Measurements from ENCODE around the gene LY6G5C.

DNA sequence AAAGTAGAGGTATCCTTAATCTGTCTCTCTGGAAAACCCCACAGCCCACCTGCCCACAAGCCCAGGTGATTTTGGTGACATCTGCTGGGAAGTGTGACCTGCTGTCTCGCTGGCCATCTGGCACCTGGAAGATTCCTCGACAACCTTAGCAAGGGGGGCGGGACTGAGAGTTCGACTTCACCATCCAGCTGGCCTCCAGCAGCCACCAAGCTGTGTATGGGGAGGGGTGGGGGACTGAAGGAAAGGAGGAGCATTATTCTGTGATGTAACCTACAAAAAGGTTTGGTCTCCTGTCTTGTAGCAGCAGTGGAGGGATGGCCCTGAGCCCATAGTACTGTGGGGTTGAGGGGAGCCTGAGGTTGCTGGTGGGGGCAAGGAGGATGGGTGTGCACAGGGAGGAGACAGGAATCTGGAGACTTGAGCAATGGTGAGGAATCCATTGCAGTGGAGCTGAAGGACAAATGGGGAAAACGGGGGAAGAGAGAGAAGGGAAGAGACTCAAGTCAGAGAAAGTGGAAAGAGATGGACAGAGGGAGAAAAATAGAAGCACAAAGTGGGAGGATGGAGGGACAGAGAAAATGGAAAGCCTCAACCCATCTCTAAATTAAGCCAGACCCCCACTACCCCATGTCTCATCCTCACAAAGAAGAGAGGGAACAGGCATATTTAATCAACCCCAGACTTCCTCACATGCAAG is 29.8 kb upstream of the LY6G5C start:
- TF ChIP-seq, protein P1, sequence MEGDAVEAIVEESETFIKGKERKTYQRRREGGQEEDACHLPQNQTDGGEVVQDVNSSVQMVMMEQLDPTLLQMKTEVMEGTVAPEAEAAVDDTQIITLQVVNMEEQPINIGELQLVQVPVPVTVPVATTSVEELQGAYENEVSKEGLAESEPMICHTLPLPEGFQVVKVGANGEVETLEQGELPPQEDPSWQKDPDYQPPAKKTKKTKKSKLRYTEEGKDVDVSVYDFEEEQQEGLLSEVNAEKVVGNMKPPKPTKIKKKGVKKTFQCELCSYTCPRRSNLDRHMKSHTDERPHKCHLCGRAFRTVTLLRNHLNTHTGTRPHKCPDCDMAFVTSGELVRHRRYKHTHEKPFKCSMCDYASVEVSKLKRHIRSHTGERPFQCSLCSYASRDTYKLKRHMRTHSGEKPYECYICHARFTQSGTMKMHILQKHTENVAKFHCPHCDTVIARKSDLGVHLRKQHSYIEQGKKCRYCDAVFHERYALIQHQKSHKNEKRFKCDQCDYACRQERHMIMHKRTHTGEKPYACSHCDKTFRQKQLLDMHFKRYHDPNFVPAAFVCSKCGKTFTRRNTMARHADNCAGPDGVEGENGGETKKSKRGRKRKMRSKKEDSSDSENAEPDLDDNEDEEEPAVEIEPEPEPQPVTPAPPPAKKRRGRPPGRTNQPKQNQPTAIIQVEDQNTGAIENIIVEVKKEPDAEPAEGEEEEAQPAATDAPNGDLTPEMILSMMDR (IDR thresholded peaks at IDR 0.05), result no peak
- no peak for TF ChIP-seq POLR2A (IDR thresholded peaks at IDR 0.05)

All from thyroid gland (tissue), 4 donors.